Neural cell (in vitro differentiated cells): ENCODE measurements around the gene EHMT1. TPM values are rescaled to one million over a fixed set of nuclear protein-coding genes. Genes with fewer than 3 reads are reported as not detected.

Experiments
- H2AFZ ChIP-seq: fragments of 200-600, 300-800 bp; sonication (generic), shearing (Covaris generic); 2 replicates; pipeline ENCODE4 v1.6.0; 2014; ENCODE audit warnings: low read depth, mild to moderate bottlenecking, antibody characterized with exemption, low read length, moderate library complexity
- H3F3A ChIP-seq: fragments of 200-600 bp; shearing (Covaris generic); 2 replicates; pipeline ENCODE4 v1.6.1; 2016; ENCODE audit warnings: mild to moderate bottlenecking, moderate library complexity, mixed read lengths, antibody characterized with exemption, low read length; ENCODE audit not compliant: insufficient read depth, poor library complexity, severe bottlenecking
- H3K27ac ChIP-seq: fragments of 200-600, 300-800 bp; sonication (generic), shearing (Covaris generic); 2 replicates; pipeline ENCODE4 v1.5.1; 2014; ENCODE audit warnings: mild to moderate bottlenecking, low read length, moderate library complexity
- H3K27me3 ChIP-seq: fragments of 300-800, 200-600 bp; sonication (generic), shearing (Covaris generic); 2 replicates; pipeline ENCODE4 v1.6.0; 2014; ENCODE audit warnings: mild to moderate bottlenecking, low read depth, low read length, moderate library complexity; ENCODE audit not compliant: insufficient read depth
- H3K36me3 ChIP-seq: fragments of 300-800, 200-600 bp; sonication (generic), shearing (Covaris generic); 2 replicates; pipeline ENCODE4 v1.5.1; 2014; ENCODE audit warnings: mild to moderate bottlenecking, antibody characterized with exemption, low read length, moderate library complexity; ENCODE audit not compliant: insufficient read depth
- H3K4me2 ChIP-seq: fragments of 300-800, 200-600 bp; sonication (generic), shearing (Covaris generic); 2 replicates; pipeline ENCODE4 v1.6.0; 2014; ENCODE audit warnings: mild to moderate bottlenecking, low read length
- H3K4me3 ChIP-seq: fragments of 300-800, 200-600 bp; sonication (generic), shearing (Covaris generic); 2 replicates; pipeline ENCODE4 v1.5.1; 2014; ENCODE audit warnings: mild to moderate bottlenecking, low read length, moderate library complexity
- H3K79me2 ChIP-seq: fragments of 200-600 bp; shearing (Covaris generic); replicated peaks from 2 replicates; pipeline ENCODE4 v1.6.0; 2014; ENCODE audit warnings: mild to moderate bottlenecking, low read length, moderate library complexity; ENCODE audit not compliant: insufficient read depth
- H3K9ac ChIP-seq: fragments of 300-800, 200-600 bp; sonication (generic), shearing (Covaris generic); 2 replicates; pipeline ENCODE4 v1.6.1; 2016; ENCODE audit warnings: mild to moderate bottlenecking, low read length, mixed read lengths
- H3K9me2 ChIP-seq: fragments of 200-600 bp; shearing (Covaris generic); 2 replicates; pipeline ENCODE4 v1.6.1; 2016; ENCODE audit warnings: mild to moderate bottlenecking, low read length, mixed read lengths; ENCODE audit not compliant: insufficient read depth
- H3K9me3 ChIP-seq: fragments of 200-600, 300-800 bp; sonication (generic), shearing (Covaris generic); 2 replicates; pipeline ENCODE4 v1.6.1; 2016; ENCODE audit warnings: mild to moderate bottlenecking, mixed run types, low read length, moderate library complexity, mixed read lengths
- H4K20me1 ChIP-seq: fragments of 200-600 bp; shearing (Covaris generic); 2 replicates; pipeline ENCODE4 v1.6.1; 2016; ENCODE audit warnings: mild to moderate bottlenecking, mixed run types; ENCODE audit not compliant: insufficient read depth
- CTCF ChIP-seq: fragments of 450-650 bp; IDR thresholded peaks from 2 replicates; pipeline ENCODE4 v1.5.1; 2014; ENCODE audit warnings: antibody characterized with exemption, mild to moderate bottlenecking, moderate library complexity; ENCODE audit not compliant: poor library complexity, severe bottlenecking
- EP300 ChIP-seq: fragments of 450-650 bp; conservative IDR thresholded peaks from 2 replicates; pipeline ENCODE4 v1.6.1; 2014; ENCODE audit warnings: antibody characterized with exemption, mild to moderate bottlenecking, moderate library complexity; ENCODE audit not compliant: poor library complexity, severe bottlenecking
- EZH2 ChIP-seq: fragments of 200-600, 300-800 bp; shearing (Covaris generic), sonication (generic); IDR thresholded peaks from 2 replicates; pipeline ENCODE4 v1.6.1; 2014; ENCODE audit warnings: antibody characterized with exemption, low read length, borderline replicate concordance, mild to moderate bottlenecking; ENCODE audit not compliant: insufficient read depth, poor library complexity, severe bottlenecking
- MXI1 ChIP-seq: fragments of 450-650 bp; conservative IDR thresholded peaks from 2 replicates; pipeline ENCODE4 v1.6.1; 2014; ENCODE audit warnings: antibody characterized with exemption, mild to moderate bottlenecking; ENCODE audit not compliant: poor library complexity, severe bottlenecking
- POLR2AphosphoS5 ChIP-seq: IDR thresholded peaks from 2 replicates; pipeline ENCODE4 v1.6.1; 2012
- RAD21 ChIP-seq: fragments of 450-650 bp; conservative IDR thresholded peaks from 2 replicates; pipeline ENCODE4 v1.6.1; 2014; ENCODE audit warnings: antibody characterized with exemption, mild to moderate bottlenecking, moderate library complexity
- SMC3 ChIP-seq: fragments of 450-650 bp; conservative IDR thresholded peaks from 2 replicates; pipeline ENCODE4 v1.6.1; 2014; ENCODE audit warnings: antibody characterized with exemption, mild to moderate bottlenecking, moderate library complexity; ENCODE audit not compliant: poor library complexity
- TAF1 ChIP-seq: IDR thresholded peaks from 2 replicates; pipeline ENCODE4 v1.6.1; 2012; ENCODE audit warnings: low read depth
- polyA plus RNA-seq: library from polyadenylated mRNA; depleted of rRNA; stranded (reverse); fragments of >200 nt; gene quantifications from 2 replicates; pipeline ENCODE4 v1.2.3, GENCODE V29; 2014
- TF ChIP-seq, protein P1 (sequence below): IDR thresholded peaks from 2 replicates; pipeline ENCODE4 v1.6.1; 2012; ENCODE audit warnings: borderline replicate concordance

EHMT1 gene
- polyA plus RNA-seq, 1 donor from 2014 or later = 53.0 TPM

- H3F3A ChIP-seq = no peaks in the 10 kb centered on the region
- no peak overlapping the region for H3K4me3 ChIP-seq
- H3K9me3 ChIP-seq = no peaks in the 10 kb centered on the region
- H2AFZ ChIP-seq = no peak overlapping the region
- no peaks in the 10 kb centered on the region for H3K9me2 ChIP-seq
- no peak overlapping the region for H3K27ac ChIP-seq
- peaks cover 4% of the 10 kb centered on the region for H3K36me3 ChIP-seq
- H3K79me2 ChIP-seq = peaks cover 3% of the 10 kb centered on the region
- TF ChIP-seq EZH2 = no peak
- no peak for TF ChIP-seq RAD21
- TF ChIP-seq CTCF = no peak
- TF ChIP-seq MXI1 = no peak
- TF ChIP-seq POLR2AphosphoS5 = no peak
- no peak for TF ChIP-seq SMC3
- TF ChIP-seq, protein P1, sequence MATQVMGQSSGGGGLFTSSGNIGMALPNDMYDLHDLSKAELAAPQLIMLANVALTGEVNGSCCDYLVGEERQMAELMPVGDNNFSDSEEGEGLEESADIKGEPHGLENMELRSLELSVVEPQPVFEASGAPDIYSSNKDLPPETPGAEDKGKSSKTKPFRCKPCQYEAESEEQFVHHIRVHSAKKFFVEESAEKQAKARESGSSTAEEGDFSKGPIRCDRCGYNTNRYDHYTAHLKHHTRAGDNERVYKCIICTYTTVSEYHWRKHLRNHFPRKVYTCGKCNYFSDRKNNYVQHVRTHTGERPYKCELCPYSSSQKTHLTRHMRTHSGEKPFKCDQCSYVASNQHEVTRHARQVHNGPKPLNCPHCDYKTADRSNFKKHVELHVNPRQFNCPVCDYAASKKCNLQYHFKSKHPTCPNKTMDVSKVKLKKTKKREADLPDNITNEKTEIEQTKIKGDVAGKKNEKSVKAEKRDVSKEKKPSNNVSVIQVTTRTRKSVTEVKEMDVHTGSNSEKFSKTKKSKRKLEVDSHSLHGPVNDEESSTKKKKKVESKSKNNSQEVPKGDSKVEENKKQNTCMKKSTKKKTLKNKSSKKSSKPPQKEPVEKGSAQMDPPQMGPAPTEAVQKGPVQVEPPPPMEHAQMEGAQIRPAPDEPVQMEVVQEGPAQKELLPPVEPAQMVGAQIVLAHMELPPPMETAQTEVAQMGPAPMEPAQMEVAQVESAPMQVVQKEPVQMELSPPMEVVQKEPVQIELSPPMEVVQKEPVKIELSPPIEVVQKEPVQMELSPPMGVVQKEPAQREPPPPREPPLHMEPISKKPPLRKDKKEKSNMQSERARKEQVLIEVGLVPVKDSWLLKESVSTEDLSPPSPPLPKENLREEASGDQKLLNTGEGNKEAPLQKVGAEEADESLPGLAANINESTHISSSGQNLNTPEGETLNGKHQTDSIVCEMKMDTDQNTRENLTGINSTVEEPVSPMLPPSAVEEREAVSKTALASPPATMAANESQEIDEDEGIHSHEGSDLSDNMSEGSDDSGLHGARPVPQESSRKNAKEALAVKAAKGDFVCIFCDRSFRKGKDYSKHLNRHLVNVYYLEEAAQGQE = no peak
- no peak for TF ChIP-seq EP300
- TF ChIP-seq TAF1 = no peak
- no peaks in the 10 kb centered on the region for H3K27me3 ChIP-seq
- H3K9ac ChIP-seq = no peak overlapping the region
- H4K20me1 ChIP-seq = no peaks in the 10 kb centered on the region
- H3K4me2 ChIP-seq = no peak overlapping the region
Observed at GRCh38 chr9:137750007-137750406, 131.2 kb downstream of the EHMT1 start.

DNA sequence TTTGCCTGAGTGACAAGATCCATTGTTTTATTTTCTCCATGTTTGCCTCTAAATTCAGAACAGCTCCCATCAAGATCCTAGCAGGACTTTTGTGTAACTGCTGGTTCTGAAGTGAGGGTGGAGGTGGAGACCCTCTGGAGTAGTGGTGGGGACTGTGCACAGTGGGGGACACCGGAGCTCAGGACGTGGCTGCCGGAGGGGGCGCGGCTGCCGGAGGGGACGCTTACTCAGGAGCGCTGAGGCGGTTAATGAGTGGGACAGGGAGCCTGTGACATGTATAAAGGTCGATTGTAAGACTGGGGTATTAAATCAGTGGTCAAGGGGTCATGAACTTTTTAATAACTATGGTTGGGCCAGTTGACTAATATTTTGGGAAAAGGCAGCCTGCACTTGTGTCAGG is 131.8 kb downstream of the EHMT1 start:
- Histone ChIP-seq H3K27me3 (no peaks in the 10 kb centered on the region), H3K36me3 (peaks cover 4% of the 10 kb centered on the region), H3K4me3 (no peak overlapping the region), H3K9me3 (no peaks in the 10 kb centered on the region), H3F3A (no peaks in the 10 kb centered on the region), H3K27ac (no peak overlapping the region), H4K20me1 (no peaks in the 10 kb centered on the region), H3K9me2 (no peaks in the 10 kb centered on the region), H3K79me2 (peaks cover 3% of the 10 kb centered on the region), H3K4me2 (no peak overlapping the region), H3K9ac (no peak overlapping the region), H2AFZ (no peak overlapping the region)
- TF ChIP-seq MXI1 = no peak
- TF ChIP-seq EZH2 = no peak
- TF ChIP-seq RAD21 = no peak
- TF ChIP-seq SMC3 = no peak
- no peak for TF ChIP-seq POLR2AphosphoS5
- no peak for TF ChIP-seq CTCF
- TF ChIP-seq EP300 = no peak
- TF ChIP-seq TAF1 = no peak
- TF ChIP-seq, protein P1 = no peak
